Measurements from ENCODE around the gene CCDC178. TPM values are rescaled to one million over a fixed set of nuclear protein-coding genes. Genes with fewer than 3 reads are reported as not detected.
A peak's percentile ranks its signal among the peaks of the same experiment; 100 is the strongest.

The CCDC178 gene
- polyA plus RNA-seq, 1 donor from 2014 or later, result not detected

- no peak overlapping the region for H3K27ac ChIP-seq (ENCODE audit: low read length)
- TF ChIP-seq REST (IDR thresholded peaks at IDR 0.05; ENCODE audit: borderline replicate concordance) (peak; percentile 58), MXI1 (conservative IDR thresholded peaks at IDR 0.05; ENCODE audit: poor library complexity, severe bottlenecking) (no peak), RAD21 (conservative IDR thresholded peaks at IDR 0.05) (no peak)
- H3K4me3 ChIP-seq (ENCODE audit: low read length), result no peak overlapping the region
- no peaks in the 10 kb centered on the region for H3K36me3 ChIP-seq (ENCODE audit: insufficient read depth, low read length)
- H3F3A ChIP-seq (ENCODE audit: insufficient read depth, low read length, poor library complexity, severe bottlenecking), result no peaks in the 10 kb centered on the region
- no peaks in the 10 kb centered on the region for H3K79me2 ChIP-seq (replicated peaks; ENCODE audit: insufficient read depth, low read length)
- no peak overlapping the region for H2AFZ ChIP-seq (ENCODE audit: low read depth, low read length)
- no peaks in the 10 kb centered on the region for H3K9me2 ChIP-seq (ENCODE audit: insufficient read depth, low read length)
- H3K9me3 ChIP-seq (ENCODE audit: low read length), result no peaks in the 10 kb centered on the region
- no peaks in the 10 kb centered on the region for H4K20me1 ChIP-seq (ENCODE audit: insufficient read depth)
- no peak overlapping the region for H3K4me2 ChIP-seq (ENCODE audit: low read length)
- H3K9ac ChIP-seq (ENCODE audit: low read length), result no peak overlapping the region
- no peaks in the 10 kb centered on the region for H3K27me3 ChIP-seq (ENCODE audit: insufficient read depth, low read depth, low read length)
Observed at GRCh38 chr18:33010149-33010548, 430.4 kb downstream of the CCDC178 start.

GRCh38 chr18:32998921-32999320 is 441.6 kb downstream of the CCDC178 start:
- H3K36me3 ChIP-seq (ENCODE audit: insufficient read depth, low read length), result no peaks in the 10 kb centered on the region
- no peaks in the 10 kb centered on the region for H4K20me1 ChIP-seq (ENCODE audit: insufficient read depth)

More at GRCh38 chr18:32998921-32999320, 441.6 kb downstream of the CCDC178 start:
- Histone ChIP-seq H3K9me3 (ENCODE audit: low read length) (no peaks in the 10 kb centered on the region), H3K79me2 (replicated peaks; ENCODE audit: insufficient read depth, low read length) (no peaks in the 10 kb centered on the region), H3K4me2 (ENCODE audit: low read length) (no peak overlapping the region), H3K4me3 (ENCODE audit: low read length) (no peak overlapping the region), H3K27me3 (ENCODE audit: insufficient read depth, low read depth, low read length) (no peaks in the 10 kb centered on the region), H3K9me2 (ENCODE audit: insufficient read depth, low read length) (no peaks in the 10 kb centered on the region), H3F3A (ENCODE audit: insufficient read depth, low read length, poor library complexity, severe bottlenecking) (no peaks in the 10 kb centered on the region), H3K9ac (ENCODE audit: low read length) (no peak overlapping the region), H3K27ac (ENCODE audit: low read length) (no peak overlapping the region), H2AFZ (ENCODE audit: low read depth, low read length) (no peak overlapping the region)
- TF ChIP-seq TAF1 (IDR thresholded peaks at IDR 0.05; ENCODE audit: low read depth) (no peak), EP300 (conservative IDR thresholded peaks at IDR 0.05; ENCODE audit: poor library complexity, severe bottlenecking) (no peak), EZH2 (IDR thresholded peaks at IDR 0.05; ENCODE audit: borderline replicate concordance, insufficient read depth, low read length, poor library complexity, severe bottlenecking) (no peak), POLR2AphosphoS5 (IDR thresholded peaks at IDR 0.05) (no peak), CTCF (IDR thresholded peaks at IDR 0.05; ENCODE audit: poor library complexity, severe bottlenecking) (no peak), SMC3 (conservative IDR thresholded peaks at IDR 0.05; ENCODE audit: poor library complexity) (no peak), MXI1 (conservative IDR thresholded peaks at IDR 0.05; ENCODE audit: poor library complexity, severe bottlenecking) (no peak), RAD21 (conservative IDR thresholded peaks at IDR 0.05) (no peak), REST (IDR thresholded peaks at IDR 0.05; ENCODE audit: borderline replicate concordance) (no peak)
